NCI-H1694 (cell line): Measurements from ENCODE around the gene GPR42.

Source experiments
- DNase-seq: peaks from one replicate; lab custom pipeline; 2025; lab: John Stamatoyannopoulos, UW

Gene GPR42, protein sequence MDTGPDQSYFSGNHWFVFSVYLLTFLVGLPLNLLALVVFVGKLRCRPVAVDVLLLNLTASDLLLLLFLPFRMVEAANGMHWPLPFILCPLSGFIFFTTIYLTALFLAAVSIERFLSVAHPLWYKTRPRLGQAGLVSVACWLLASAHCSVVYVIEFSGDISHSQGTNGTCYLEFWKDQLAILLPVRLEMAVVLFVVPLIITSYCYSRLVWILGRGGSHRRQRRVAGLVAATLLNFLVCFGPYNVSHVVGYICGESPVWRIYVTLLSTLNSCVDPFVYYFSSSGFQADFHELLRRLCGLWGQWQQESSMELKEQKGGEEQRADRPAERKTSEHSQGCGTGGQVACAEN

DNA sequence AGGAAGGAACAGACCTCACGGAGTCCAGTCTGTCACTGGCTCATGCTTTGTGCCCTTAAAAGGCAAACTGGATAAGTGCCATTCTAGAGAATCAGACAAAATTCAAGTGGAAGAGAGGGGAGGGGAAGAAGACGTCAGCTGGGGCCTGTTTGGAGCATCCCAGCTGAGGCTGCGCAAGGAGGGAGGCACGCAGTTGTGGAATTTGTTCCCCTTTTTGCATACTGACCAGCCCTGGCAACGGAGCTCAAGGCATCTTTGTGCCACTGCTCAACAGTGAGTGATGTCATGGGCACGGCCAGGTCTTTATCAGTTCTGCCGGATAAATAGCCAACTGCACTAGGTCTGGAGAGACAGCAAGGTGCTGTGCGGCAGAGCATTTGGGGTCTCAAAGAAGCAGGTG lies at the start of gene GPR42:
GPR42 (plus strand) TSS at position 347 of the 400 bp plus-strand sequence. CDS start 292 bp downstream, outside the sequence.
- DNase-seq, result no peak

GRCh38 chr19:35321291-35321690 lies 49.6 kb upstream of the GPR42 start:
- no peak for DNase-seq

DNA sequence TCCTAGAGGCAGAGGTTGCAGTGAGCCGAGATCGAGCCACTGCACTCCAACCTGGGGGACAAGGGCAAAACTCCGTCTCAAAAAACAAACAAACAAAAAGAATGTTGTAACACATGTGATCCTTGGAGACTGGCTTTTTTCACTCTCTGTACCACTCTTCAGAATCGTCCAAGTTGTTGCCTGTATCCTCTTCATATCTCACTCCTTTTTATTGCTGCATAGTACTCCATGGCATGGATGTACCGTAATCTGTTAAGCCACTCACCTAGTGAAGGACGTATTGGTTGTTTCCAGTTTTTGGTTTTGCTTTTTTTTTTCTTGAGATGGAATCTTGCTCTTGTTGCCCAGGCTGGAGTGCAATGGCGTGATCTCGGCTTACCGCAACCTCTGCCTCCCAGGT lies 48.9 kb upstream of the GPR42 start:
- DNase-seq, result no peak

DNA sequence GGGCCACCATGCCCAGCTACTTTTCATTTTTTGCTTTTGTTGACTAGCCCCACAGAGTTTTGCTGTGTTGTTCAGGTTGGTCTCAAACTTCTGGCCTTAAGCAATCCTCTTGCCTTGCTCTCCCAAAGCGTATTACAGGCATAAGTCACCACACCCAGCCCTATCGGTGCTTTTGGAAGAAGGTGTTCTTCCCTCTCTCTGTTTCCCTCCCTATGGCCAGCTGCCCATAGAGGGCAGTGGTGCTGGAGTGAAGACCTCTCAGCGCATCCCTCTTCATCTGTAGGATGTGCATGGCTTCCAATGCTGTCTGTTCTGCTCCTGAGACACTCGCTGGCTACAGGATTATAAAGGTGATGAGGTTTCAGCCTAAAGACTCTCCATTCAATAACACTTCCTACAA lies 43.2 kb upstream of the GPR42 start:
- no peak for DNase-seq

DNA sequence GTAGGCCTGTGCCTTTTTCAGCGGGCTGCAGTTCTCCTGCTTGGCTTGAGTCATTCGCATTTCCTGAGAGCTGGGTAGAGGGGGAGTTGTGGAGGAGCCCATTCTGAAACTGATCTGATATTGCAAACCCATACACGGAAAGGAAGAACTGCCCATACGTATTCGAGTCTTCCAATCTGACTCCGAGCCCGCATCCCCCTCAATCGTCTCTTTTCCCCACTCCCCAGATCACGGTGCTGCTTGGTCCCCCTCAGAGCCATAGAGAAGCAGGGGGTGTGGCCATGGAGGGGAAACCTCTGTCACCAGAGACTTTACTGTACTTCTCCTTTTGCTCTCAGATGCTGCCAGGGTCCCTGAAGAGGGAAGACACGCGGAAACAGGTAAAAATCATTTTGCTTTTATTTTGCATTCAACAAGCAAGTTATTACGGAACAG lies 42.0 kb upstream of the GPR42 start, which contains the start of gene CD22:
CD22 (plus strand) TSS at position 337 of the 435 bp plus-strand sequence. CDS start 2,854 bp downstream, outside the sequence.
- no peak for DNase-seq

- no peak for DNase-seq
These were observed 41.5 kb upstream of the GPR42 start for GRCh38 chr19:35329323-35329722.

DNA sequence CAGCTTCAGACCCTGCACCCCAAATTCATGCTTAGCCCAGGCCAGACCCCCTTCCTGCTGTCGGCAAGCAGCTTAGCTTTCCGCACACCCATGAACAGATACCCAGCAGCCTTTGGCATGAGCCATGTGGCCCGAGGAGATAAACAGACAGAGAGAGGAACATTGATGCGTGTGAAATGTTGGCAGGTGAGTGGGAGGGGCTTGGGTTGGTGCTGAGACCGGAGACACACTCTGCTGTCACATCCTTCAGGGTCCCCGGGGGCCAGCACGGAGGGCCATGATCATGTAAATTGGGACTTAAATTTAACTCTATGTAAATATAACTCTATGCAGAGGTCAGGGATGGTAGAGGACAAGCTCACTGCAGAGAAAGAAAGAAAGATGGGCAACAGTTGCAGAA lies 40.4 kb upstream of the GPR42 start:
- DNase-seq, result no peak

DNA sequence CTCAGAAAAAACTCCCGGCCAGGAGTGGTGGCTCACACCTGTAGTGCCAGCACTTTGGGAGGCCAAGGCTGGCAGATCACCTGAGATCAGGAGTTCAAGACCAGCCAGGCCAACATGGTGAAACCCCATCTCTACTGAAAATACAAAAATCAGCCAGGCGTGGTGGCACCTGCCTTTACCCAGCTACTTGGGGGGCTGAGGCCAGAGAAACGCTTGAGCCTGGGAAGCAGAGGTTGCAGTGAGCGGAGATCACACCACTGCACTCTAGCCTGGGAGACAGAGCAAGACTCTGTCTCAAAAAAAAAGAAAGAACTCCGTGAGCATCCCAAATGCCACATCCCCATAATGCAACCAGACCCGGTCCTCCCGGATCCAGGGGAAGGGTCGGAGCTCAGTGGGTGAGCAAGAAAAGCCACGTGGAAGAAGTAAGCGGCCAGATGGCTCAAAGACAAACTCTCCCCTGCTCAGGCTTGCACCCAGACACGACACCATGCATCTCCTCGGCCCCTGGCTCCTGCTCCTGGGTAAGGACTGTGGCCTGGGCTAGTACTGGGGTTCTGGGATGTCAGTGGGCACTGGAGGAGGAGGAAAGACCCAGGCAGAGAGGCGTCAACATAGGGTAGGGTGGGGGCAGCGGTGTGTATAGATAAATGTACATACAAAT lies 39.2 kb upstream of the GPR42 start:
- no peak for DNase-seq

DNA sequence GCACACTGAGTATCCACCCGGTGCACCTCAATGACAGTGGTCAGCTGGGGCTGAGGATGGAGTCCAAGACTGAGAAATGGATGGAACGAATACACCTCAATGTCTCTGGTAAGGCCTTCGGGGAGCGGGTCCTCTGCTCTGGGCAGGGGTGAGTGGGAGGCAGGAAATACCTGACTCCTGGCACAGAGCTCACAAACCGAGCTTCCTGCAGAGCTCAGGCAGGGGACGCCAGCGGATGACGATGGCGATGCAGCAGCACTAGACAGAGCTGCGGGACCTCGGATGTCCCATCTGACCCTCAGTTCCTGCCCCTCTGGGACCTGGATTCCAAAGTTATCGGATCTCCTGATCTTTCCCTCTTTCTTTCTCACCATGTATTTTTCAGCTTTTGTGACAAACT lies 38.1 kb upstream of the GPR42 start:
- DNase-seq, result no peak

DNA sequence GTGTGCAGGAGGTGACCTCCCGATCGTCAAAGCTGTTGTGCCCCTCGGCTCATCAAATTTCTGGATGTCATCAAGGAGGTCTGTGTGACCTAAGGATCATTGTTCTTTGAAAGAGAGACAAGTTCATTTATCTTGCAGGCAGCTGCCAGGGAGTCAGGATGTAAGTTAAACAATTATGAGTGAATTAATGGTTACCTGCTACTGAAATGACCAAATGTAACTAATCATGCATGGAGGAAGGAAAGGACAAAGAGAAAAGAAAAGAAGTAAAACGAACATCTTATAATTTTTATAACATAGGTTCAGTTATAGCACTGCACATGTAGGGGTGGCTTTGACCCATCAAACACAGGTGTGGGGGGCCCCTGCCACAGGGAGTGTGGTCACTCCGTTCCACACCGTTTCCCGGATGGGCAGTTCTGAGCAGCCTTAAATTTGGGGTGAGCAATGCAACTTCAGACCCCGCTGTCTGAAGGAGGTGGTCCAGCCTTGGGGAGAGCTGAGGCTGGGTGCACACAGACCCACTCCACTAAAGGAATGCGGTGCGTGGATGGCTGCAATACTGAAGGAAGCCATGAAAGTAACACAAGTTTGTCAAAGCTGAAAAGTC lies 36.6 kb upstream of the GPR42 start:
- DNase-seq, result no peak

- no peak for DNase-seq
These were observed 34.5 kb upstream of the GPR42 start for GRCh38 chr19:35336166-35336955.

DNA sequence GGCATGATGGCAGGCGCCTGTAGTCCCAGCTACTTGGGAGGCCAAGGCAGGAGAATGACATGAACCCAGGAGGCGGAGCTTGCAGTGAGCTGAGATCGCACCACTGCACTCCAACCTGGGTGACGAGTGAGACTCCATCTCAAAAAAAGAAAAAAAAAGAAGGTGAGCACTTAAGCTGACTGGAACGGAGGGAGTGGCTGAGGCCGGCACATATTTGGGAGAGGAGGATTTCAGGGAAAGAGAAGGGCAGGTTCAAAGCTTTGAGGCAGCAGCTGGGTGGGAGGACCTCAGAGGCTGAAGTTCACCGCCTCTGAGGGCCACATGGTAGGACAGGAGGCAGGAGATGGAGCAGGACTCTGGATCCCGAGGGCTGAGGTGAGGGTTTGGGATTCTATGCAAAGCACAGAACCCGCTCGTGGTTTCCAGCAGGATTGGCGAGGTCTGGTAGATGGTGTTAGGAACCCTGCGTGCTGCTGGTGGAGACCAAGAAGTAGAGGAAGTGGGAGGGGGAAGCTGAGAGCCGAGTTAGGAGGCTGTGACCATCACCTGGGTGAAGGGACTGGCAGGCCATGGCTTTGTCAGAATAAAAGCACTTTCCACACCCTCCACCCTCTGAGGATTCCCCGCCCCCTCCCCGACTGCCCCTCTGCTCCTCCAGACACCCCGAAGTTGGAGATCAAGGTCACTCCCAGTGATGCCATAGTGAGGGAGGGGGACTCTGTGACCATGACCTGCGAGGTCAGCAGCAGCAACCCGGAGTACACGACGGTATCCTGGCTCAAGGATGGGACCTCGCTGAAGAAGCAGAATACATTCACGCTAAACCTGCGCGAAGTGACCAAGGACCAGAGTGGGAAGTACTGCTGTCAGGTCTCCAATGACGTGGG lies 33.5 kb upstream of the GPR42 start:
- no peak for DNase-seq

DNA sequence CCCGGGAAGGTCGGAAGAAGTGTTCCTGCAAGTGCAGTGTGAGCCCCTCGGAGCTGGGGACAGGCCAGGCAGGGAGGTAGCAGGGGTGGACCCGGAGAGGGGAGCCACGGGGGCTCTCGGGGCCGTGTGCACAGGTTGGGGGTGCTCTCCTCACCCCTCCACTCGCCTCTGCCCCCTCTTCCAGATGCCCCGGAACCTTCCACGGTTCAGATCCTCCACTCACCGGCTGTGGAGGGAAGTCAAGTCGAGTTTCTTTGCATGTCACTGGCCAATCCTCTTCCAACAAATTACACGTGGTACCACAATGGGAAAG lies 32.9 kb upstream of the GPR42 start:
- DNase-seq, result no peak

DNA sequence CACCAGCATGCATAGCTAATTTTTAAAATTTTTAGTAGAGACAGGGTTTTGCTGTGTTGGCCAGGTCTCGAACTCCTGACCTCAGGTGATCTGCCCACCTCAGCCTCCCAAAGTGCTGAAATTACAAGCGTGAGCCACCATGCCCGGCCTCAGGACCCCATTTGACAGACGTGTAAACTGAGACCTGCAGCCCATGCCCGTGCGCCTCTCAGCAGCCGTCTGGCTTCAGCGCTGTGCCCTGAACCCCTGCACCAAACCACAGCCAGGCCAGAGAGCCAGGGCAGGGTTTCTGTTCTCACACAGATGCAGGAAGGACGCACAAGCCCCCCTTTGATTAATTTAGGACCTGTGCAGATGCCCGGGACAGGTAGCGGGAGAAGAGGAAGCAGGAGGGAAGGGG lies 30.4 kb upstream of the GPR42 start:
- no peak for DNase-seq

- DNase-seq, result no peak
These were observed 29.9 kb upstream of the GPR42 start for GRCh38 chr19:35341006-35341405.

DNA sequence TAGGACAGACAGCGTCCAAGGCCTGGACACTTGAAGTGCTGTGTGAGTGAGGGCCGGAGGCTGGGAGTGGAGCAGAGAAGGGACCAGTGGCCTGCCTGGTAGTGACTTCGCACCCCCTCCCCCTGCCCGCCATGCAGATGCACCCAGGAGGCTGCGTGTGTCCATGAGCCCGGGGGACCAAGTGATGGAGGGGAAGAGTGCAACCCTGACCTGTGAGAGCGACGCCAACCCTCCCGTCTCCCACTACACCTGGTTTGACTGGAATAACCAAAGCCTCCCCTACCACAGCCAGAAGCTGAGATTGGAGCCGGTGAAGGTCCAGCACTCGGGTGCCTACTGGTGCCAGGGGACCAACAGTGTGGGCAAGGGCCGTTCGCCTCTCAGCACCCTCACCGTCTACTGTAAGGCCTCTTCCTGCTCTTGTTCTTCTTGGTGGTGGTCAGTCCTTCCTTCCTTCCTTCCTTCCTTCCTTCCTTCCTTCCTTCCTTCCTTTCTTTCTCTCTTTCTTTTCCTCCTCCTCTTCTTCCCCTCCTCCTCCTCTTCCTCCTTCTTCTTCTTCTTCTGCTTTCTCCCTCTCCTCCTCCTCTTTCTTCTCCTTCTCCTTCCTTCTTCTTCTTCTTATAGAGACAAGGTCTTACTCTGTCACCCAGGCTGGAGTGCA lies 29.2 kb upstream of the GPR42 start:
- DNase-seq, result no peak

DNA sequence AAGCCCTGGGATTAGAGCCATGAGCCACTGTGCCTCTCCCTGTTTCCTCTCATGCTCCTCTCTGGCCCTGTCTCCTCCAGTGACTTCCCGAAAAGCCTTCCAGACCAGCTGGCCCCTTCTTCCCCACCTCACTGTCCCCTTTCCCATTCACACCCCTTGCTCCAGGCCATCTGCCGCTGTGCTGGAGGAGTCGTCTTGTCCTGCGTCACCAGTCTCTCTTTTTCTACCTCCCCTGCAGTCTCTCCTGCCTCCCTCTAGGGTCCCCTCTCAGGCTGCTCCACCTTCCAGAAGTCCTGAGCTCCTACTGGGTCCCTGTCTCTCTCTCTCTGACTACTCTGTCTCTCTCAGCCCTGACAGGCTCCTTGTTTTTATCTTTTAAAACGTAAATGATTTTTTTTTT lies 28.4 kb upstream of the GPR42 start:
- DNase-seq, result no peak

- DNase-seq, result no peak
These were observed 26.3 kb upstream of the GPR42 start for GRCh38 chr19:35344511-35345031.

DNA sequence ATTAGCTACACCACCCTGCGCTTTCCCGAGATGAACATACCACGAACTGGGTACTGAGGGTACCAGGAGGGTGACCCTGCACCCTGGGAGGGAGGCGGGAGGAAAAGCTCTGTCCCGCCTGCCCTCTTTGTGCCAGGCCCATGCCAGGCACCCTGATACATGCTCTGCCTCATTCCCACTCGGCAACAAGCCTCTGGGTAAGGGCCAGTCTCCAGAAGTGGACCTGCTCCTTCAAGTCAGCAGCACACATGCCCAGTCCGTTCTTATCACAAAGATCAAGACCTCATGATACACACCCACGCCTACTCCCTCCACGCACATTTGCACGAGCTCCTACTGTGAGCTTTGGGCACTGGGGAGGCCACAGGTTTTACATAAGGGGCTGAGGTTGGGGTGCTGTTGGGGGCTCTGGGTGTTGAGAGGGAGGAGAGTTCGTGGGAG lies 25.2 kb upstream of the GPR42 start:
- no peak for DNase-seq

DNA sequence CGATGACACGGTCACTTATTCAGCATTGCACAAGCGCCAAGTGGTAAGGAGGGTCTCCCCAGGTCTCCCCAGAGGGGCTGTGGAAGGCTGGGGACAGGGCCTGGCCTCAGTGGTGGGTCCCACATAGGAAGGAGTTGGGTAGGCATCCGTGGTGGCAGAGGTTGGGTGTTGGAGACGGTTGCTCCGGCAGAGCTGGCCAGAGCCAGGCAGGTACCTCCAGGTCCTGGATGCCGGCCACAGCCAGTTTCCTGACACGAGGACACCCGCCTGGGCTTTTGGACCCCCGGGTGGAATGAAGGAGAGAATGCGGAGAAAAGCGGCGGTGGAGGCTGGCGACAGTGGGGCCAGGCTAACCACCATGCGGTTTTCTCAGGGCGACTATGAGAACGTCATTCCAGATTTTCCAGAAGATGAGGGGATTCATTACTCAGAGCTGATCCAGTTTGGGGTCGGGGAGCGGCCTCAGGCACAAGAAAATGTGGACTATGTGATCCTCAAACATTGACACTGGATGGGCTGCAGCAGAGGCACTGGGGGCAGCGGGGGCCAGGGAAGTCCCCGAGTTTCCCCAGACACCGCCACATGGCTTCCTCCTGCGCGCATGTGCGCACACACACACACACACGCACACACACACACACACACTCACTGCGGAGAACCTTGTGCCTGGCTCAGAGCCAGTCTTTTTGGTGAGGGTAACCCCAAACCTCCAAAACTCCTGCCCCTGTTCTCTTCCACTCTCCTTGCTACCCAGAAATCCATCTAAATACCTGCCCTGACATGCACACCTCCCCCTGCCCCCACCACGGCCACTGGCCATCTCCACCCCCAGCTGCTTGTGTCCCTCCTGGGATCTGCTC lies 24.4 kb upstream of the GPR42 start:
- no peak for DNase-seq
